ENCODE results near the gene ANKRD28. TPM values are rescaled to one million over a fixed set of nuclear protein-coding genes. Genes with fewer than 3 reads are reported as not detected.
A peak's percentile ranks its signal among the peaks of the same experiment; 100 is the strongest.

ANKRD28 gene
- total RNA-seq, 1 experiment from 2014 or later = 47.5 TPM

DNA sequence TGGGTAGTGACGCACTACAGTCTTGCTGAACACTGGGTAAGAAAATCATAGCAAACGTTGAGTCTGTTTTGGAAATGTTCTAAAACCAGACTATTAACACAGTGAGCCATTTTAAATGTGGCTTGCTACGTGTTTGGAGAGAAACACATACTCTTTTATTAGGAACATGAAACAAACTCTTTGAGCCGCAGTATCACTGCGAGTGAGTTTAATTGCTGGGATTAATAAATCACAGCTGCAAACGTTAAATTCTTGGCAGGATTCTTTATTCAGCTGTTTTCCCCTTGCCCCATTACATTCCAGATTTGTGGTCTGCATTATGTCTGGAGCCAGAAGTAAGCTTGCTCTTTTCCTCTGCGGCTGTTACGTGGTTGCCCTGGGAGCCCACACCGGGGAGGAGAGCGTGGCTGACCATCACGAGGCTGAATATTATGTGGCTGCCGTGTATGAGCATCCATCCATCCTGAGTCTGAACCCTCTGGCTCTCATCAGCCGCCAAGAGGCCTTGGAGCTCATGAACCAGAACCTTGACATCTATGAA lies 162.6 kb downstream of the ANKRD28 start:
- no peaks in the 10 kb centered on the region for H3K27me3 ChIP-seq (ENCODE audit: insufficient read depth, low read length)
- no peaks in the 10 kb centered on the region for H3K9me2 ChIP-seq (ENCODE audit: insufficient read depth)
- ATAC-seq = 0 out of 2 replicates have a peak, but pooled peaks have one; percentile 1
- H3K9me3 ChIP-seq (ENCODE audit: control insufficient read depth in 1 of 2, insufficient read depth in 1 of 2, low read depth in 1 of 2, low read length in 2 of 2) = no peaks in the 10 kb centered on the region
- H3K4me1 ChIP-seq (ENCODE audit: control insufficient read depth in 1 of 2, insufficient read depth in 2 of 2, low read length in 2 of 2) = peaks cover 35 to 85% of the 10 kb centered on the region in 2 experiments
- intact Hi-C loops (cut with micrococcal nuclease) = loop anchor here (10.0 kb wide), 1 partner anchor 410 kb away; no protein-coding TSS in a partner anchor
- no peaks in the 10 kb centered on the region for H3K36me3 ChIP-seq (ENCODE audit: control insufficient read depth in 1 of 2, insufficient read depth in 2 of 2, low read length in 2 of 2)
- H3K79me2 ChIP-seq (ENCODE audit: insufficient read depth, low read length) = no peaks in the 10 kb centered on the region
- no TSS peak for BruUV-seq (replicated peaks)
- DNase-seq (ENCODE audit: low read depth, low spot score) = no peak
- CTCF ChIA-PET = no interaction called here
- H3K9ac ChIP-seq (ENCODE audit: low read length) = peak overlapping the region; percentile 62
- RAD21 ChIA-PET (ENCODE audit: low non-redundant PET in 1 of 2, low total read pairs in 2 of 2, uncharacterized antibody in 2 of 2, unreplicated experiment in 2 of 2) = no interaction called here
- TF ChIP-seq, protein P1, sequence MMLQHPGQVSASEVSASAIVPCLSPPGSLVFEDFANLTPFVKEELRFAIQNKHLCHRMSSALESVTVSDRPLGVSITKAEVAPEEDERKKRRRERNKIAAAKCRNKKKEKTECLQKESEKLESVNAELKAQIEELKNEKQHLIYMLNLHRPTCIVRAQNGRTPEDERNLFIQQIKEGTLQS (IDR thresholded peaks at IDR 0.05) = no peak
- TF ChIP-seq, protein P2, sequence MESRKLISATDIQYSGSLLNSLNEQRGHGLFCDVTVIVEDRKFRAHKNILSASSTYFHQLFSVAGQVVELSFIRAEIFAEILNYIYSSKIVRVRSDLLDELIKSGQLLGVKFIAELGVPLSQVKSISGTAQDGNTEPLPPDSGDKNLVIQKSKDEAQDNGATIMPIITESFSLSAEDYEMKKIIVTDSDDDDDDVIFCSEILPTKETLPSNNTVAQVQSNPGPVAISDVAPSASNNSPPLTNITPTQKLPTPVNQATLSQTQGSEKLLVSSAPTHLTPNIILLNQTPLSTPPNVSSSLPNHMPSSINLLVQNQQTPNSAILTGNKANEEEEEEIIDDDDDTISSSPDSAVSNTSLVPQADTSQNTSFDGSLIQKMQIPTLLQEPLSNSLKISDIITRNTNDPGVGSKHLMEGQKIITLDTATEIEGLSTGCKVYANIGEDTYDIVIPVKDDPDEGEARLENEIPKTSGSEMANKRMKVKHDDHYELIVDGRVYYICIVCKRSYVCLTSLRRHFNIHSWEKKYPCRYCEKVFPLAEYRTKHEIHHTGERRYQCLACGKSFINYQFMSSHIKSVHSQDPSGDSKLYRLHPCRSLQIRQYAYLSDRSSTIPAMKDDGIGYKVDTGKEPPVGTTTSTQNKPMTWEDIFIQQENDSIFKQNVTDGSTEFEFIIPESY (IDR thresholded peaks at IDR 0.05; ENCODE audit: extremely low read depth, insufficient replicate concordance, low read length) = no peak
- TF ChIP-seq, protein P3, sequence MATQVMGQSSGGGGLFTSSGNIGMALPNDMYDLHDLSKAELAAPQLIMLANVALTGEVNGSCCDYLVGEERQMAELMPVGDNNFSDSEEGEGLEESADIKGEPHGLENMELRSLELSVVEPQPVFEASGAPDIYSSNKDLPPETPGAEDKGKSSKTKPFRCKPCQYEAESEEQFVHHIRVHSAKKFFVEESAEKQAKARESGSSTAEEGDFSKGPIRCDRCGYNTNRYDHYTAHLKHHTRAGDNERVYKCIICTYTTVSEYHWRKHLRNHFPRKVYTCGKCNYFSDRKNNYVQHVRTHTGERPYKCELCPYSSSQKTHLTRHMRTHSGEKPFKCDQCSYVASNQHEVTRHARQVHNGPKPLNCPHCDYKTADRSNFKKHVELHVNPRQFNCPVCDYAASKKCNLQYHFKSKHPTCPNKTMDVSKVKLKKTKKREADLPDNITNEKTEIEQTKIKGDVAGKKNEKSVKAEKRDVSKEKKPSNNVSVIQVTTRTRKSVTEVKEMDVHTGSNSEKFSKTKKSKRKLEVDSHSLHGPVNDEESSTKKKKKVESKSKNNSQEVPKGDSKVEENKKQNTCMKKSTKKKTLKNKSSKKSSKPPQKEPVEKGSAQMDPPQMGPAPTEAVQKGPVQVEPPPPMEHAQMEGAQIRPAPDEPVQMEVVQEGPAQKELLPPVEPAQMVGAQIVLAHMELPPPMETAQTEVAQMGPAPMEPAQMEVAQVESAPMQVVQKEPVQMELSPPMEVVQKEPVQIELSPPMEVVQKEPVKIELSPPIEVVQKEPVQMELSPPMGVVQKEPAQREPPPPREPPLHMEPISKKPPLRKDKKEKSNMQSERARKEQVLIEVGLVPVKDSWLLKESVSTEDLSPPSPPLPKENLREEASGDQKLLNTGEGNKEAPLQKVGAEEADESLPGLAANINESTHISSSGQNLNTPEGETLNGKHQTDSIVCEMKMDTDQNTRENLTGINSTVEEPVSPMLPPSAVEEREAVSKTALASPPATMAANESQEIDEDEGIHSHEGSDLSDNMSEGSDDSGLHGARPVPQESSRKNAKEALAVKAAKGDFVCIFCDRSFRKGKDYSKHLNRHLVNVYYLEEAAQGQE (IDR thresholded peaks at IDR 0.05; ENCODE audit: low read depth) = no peak
- TF ChIP-seq SRF (IDR thresholded peaks at IDR 0.05; ENCODE audit: low read depth) (no peak), POLR2AphosphoS5 (IDR thresholded peaks at IDR 0.05; ENCODE audit: low read depth, low read length) (no peak), EGR1 (IDR thresholded peaks at IDR 0.05; ENCODE audit: low read depth) (no peak), ZNF274 (IDR thresholded peaks at IDR 0.05; ENCODE audit: low read depth, low read length) (no peak), YY1 (IDR thresholded peaks at IDR 0.05; ENCODE audit: extremely low read depth, insufficient replicate concordance, low read depth, low read length) (no peak), CEBPB (IDR thresholded peaks at IDR 0.05; ENCODE audit: low read depth) (no peak), TCF7L2 (IDR thresholded peaks at IDR 0.05; ENCODE audit: borderline replicate concordance, extremely low read depth, insufficient read depth, insufficient read length) (no peak), POLR2A (IDR thresholded peaks at IDR 0.05; ENCODE audit: borderline replicate concordance, extremely low read depth, insufficient read depth, insufficient read length) (no peak), SIN3A (IDR thresholded peaks at IDR 0.05; ENCODE audit: low read depth) (no peak), CBX3 (IDR thresholded peaks at IDR 0.05; ENCODE audit: low read depth) (no peak), ZFX (IDR thresholded peaks at IDR 0.05) (no peak), EZH2phosphoT487 (IDR thresholded peaks at IDR 0.05; ENCODE audit: borderline replicate concordance) (no peak)
- TF ChIP-seq, protein P4, sequence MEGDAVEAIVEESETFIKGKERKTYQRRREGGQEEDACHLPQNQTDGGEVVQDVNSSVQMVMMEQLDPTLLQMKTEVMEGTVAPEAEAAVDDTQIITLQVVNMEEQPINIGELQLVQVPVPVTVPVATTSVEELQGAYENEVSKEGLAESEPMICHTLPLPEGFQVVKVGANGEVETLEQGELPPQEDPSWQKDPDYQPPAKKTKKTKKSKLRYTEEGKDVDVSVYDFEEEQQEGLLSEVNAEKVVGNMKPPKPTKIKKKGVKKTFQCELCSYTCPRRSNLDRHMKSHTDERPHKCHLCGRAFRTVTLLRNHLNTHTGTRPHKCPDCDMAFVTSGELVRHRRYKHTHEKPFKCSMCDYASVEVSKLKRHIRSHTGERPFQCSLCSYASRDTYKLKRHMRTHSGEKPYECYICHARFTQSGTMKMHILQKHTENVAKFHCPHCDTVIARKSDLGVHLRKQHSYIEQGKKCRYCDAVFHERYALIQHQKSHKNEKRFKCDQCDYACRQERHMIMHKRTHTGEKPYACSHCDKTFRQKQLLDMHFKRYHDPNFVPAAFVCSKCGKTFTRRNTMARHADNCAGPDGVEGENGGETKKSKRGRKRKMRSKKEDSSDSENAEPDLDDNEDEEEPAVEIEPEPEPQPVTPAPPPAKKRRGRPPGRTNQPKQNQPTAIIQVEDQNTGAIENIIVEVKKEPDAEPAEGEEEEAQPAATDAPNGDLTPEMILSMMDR (IDR thresholded peaks at IDR 0.05 in 2 of 3, conservative IDR thresholded peaks at IDR 0.05 in 1 of 3; ENCODE audit: borderline replicate concordance in 1 of 3, insufficient read depth in 1 of 3, low read depth in 2 of 3, low read length in 2 of 3) = no peak
- TF ChIP-seq, protein P5, sequence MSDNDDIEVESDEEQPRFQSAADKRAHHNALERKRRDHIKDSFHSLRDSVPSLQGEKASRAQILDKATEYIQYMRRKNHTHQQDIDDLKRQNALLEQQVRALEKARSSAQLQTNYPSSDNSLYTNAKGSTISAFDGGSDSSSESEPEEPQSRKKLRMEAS (IDR thresholded peaks at IDR 0.05) = no peak
- H4K20me1 ChIP-seq (ENCODE audit: insufficient read depth) = no peaks in the 10 kb centered on the region
- peak overlapping the region; percentile 91 for H3K4me2 ChIP-seq (ENCODE audit: low read length)
- H3K4me3 ChIP-seq (replicated peaks in 1 of 2; ENCODE audit: low read depth in 1 of 2, low read length in 2 of 2) = peak overlapping the region in 1 of 2 experiments; percentile 52; a peak in 2 of 4 replicates
- H3K27ac ChIP-seq (ENCODE audit: low read depth, low read length) = peak overlapping the region; percentile 72
- POLR2A ChIA-PET = interaction anchor here (1.1 to 2.2 kb wide), 2 partner anchors 11 to 34 kb away, joined by 3 to 5 read pairs; partner anchors contain the start of genes BTD and HACL1
- peak overlapping the region; percentile 75 for H2AFZ ChIP-seq (ENCODE audit: low read depth, low read length, poor library complexity, severe bottlenecking)
